GM12891 (cell line): ENCODE results near the gene MET.

Experiments used
- DNase-seq: peaks from one replicate; pipeline ENCODE4 v3.0.0; 2011; ENCODE audit warnings: low spot score; ENCODE audit not compliant: insufficient read length
- FAIRE-seq: peaks from 2 replicates; lab custom pipeline; 2011; peaks lifted over from hg19 to GRCh38; lab: Jason Lieb, UNC
- PAX5 ChIP-seq: IDR thresholded peaks from 2 replicates; pipeline ENCODE4 v1.6.1; 2011; ENCODE audit warnings: low read length, moderate library complexity, mild to moderate bottlenecking; ENCODE audit not compliant: insufficient read depth, severe bottlenecking
- POLR2A ChIP-seq: IDR thresholded peaks from 2 replicates; pipeline ENCODE4 v1.6.1; 2011; ENCODE audit warnings: low read depth, low read length, control low read depth
- POLR2AphosphoS5 ChIP-seq: IDR thresholded peaks from 2 replicates; pipeline ENCODE4 v1.6.1; 2011; ENCODE audit warnings: low read depth, low read length, control low read depth
- POU2F2 ChIP-seq: IDR thresholded peaks from 2 replicates; pipeline ENCODE4 v1.6.1; 2011; ENCODE audit warnings: low read depth, mild to moderate bottlenecking, control low read depth, low read length, moderate library complexity
- SPI1 ChIP-seq: IDR thresholded peaks from 2 replicates; pipeline ENCODE4 v1.6.1; 2011; ENCODE audit warnings: low read depth, low read length, control low read depth
- TAF1 ChIP-seq: IDR thresholded peaks from 2 replicates; pipeline ENCODE4 v1.6.1; 2011; ENCODE audit warnings: low read depth, low read length, control low read depth

Gene MET

GRCh38 chr7:116828281-116828680 is 156.3 kb downstream of the MET start:
- TF ChIP-seq POU2F2: no peak
- TF ChIP-seq POLR2A: no peak
- TF ChIP-seq SPI1: no peak
- no peak for TF ChIP-seq POLR2AphosphoS5
- no peak for TF ChIP-seq TAF1
- no peak for TF ChIP-seq PAX5
- DNase-seq (no peak), FAIRE-seq (no peak)

GRCh38 chr7:116829041-116829440 is 157.0 kb downstream of the MET start:
- FAIRE-seq (no peak), DNase-seq (no peak)
- TF ChIP-seq TAF1 (no peak), POLR2AphosphoS5 (no peak), PAX5 (no peak), POU2F2 (no peak), SPI1 (no peak), POLR2A (no peak)

GRCh38 chr7:116829493-116829892 is 157.5 kb downstream of the MET start:
- no peak for DNase-seq
- FAIRE-seq: no peak
- TF ChIP-seq SPI1: no peak
- TF ChIP-seq POLR2AphosphoS5: no peak
- no peak for TF ChIP-seq POLR2A
- no peak for TF ChIP-seq TAF1
- TF ChIP-seq POU2F2: no peak
- TF ChIP-seq PAX5: no peak

- no peak for TF ChIP-seq POLR2A
- DNase-seq (no peak), FAIRE-seq (no peak)
Observed at GRCh38 chr7:116832692-116833091, 160.7 kb downstream of the MET start.

GRCh38 chr7:116834815-116835504 is 163.0 kb downstream of the MET start:
- FAIRE-seq (no peak), DNase-seq (no peak)
- TF ChIP-seq TAF1: no peak
- no peak for TF ChIP-seq POLR2A
- TF ChIP-seq POU2F2: no peak
- TF ChIP-seq SPI1: no peak
- TF ChIP-seq POLR2AphosphoS5: no peak
- no peak for TF ChIP-seq PAX5

GRCh38 chr7:116836048-116836447 is 164.1 kb downstream of the MET start:
- DNase-seq (no peak), FAIRE-seq (no peak)
- TF ChIP-seq POU2F2 (no peak), SPI1 (no peak), PAX5 (no peak), TAF1 (no peak), POLR2AphosphoS5 (no peak), POLR2A (no peak)

- no peak for FAIRE-seq
- no peak for DNase-seq
- no peak for TF ChIP-seq POU2F2
- TF ChIP-seq TAF1: no peak
- TF ChIP-seq SPI1: no peak
- no peak for TF ChIP-seq PAX5
- TF ChIP-seq POLR2AphosphoS5: no peak
- no peak for TF ChIP-seq POLR2A
Observed at GRCh38 chr7:116836911-116837310, 164.9 kb downstream of the MET start.

- DNase-seq: no peak
- TF ChIP-seq POLR2AphosphoS5 (no peak), SPI1 (no peak), PAX5 (no peak), POU2F2 (no peak), POLR2A (no peak)
- FAIRE-seq: no peak
Observed at GRCh38 chr7:116837586-116837985, 165.6 kb downstream of the MET start.

GRCh38 chr7:116840256-116840655 is 168.3 kb downstream of the MET start:
- no peak for FAIRE-seq
- TF ChIP-seq TAF1 (no peak), POLR2A (no peak), SPI1 (no peak), POLR2AphosphoS5 (no peak), PAX5 (no peak), POU2F2 (no peak)
- DNase-seq: no peak

GRCh38 chr7:116842371-116842770 is 170.4 kb downstream of the MET start:
- no peak for TF ChIP-seq POLR2AphosphoS5
- no peak for TF ChIP-seq POU2F2
- TF ChIP-seq PAX5: no peak
- TF ChIP-seq TAF1: no peak
- TF ChIP-seq SPI1: no peak
- FAIRE-seq: no peak
- no peak for DNase-seq

GRCh38 chr7:116843378-116843777 is 171.4 kb downstream of the MET start:
- FAIRE-seq (no peak), DNase-seq (no peak)
- no peak for TF ChIP-seq POLR2AphosphoS5
- no peak for TF ChIP-seq POLR2A
- TF ChIP-seq TAF1: no peak
